ENCODE results near the gene ZRANB1.

GRCh38 chr10:124921261-124921660, 20.7 kb upstream of the ZRANB1 start:
- TF ChIP-seq SUZ12 (IDR thresholded peaks at IDR 0.05; ENCODE audit: extremely low read depth, insufficient read depth, insufficient read length) (no peak), YY1 (IDR thresholded peaks at IDR 0.05; ENCODE audit: insufficient read depth, insufficient read length) (no peak), ZNF274 (IDR thresholded peaks at IDR 0.05; ENCODE audit: low read depth, low read length) (no peak)

Data from NT2/D1 (cell line).